ENCODE measurements around the gene AP1S3.

Gene AP1S3

GRCh38 chr2:223724861-223725260, 112.5 kb downstream of the AP1S3 start:
- no peak for DNase-seq (ENCODE audit: low read depth in 2 of 2)

GRCh38 chr2:223723954-223724411, 113.4 kb downstream of the AP1S3 start:
- no peak for DNase-seq (ENCODE audit: low read depth in 2 of 2)

- DNase-seq (ENCODE audit: low read depth in 2 of 2), result no peak
These were observed 115.2 kb downstream of the AP1S3 start for GRCh38 chr2:223722226-223722625.

GRCh38 chr2:223721746-223722145, 115.6 kb downstream of the AP1S3 start:
- no peak for DNase-seq (ENCODE audit: low read depth in 2 of 2)

GRCh38 chr2:223720367-223720766, 117.0 kb downstream of the AP1S3 start:
- no peak for DNase-seq (ENCODE audit: low read depth in 2 of 2)

- no peak for DNase-seq (ENCODE audit: low read depth in 2 of 2)
These were observed 124.7 kb downstream of the AP1S3 start for GRCh38 chr2:223712642-223713041.

GRCh38 chr2:223711596-223712326, 125.6 kb downstream of the AP1S3 start:
- no peak for DNase-seq (ENCODE audit: low read depth in 2 of 2)

Measured in fibroblast of skin of left quadriceps (primary cell).